Left lung (tissue), 10 donors: ENCODE data around the gene ARL5A. TPM values are rescaled to one million over a fixed set of nuclear protein-coding genes. Genes with fewer than 3 reads are reported as not detected.

Source experiments
- ATAC-seq: fragments of 200-7000 bp; cut with Tn5 transposase; one replicate; pipeline ENCODE4 v1.9.1; 2020; ENCODE audit warnings: moderate library complexity
- DNase-seq, 4 donors: peaks; one replicate each; pipeline ENCODE4 v3.0.0-alpha.2; 2013 to 2020
- H3K27ac ChIP-seq, 2 donors: fragments of 200-600 bp; sonication (generic) in 1 of 2; one replicate each; pipeline versions ENCODE4 v1.5.0 to v1.8.0; 2020 to 2021
- H3K27me3 ChIP-seq, 2 donors: fragments of 200-600 bp; sonication (generic) in 1 of 2; one replicate each; pipeline versions ENCODE4 v1.5.0 to v1.8.0; 2020 to 2021
- H3K36me3 ChIP-seq, 2 donors: fragments of 200-600 bp; sonication (generic) in 1 of 2; one replicate each; pipeline versions ENCODE4 v1.5.0 to v1.8.0; 2020 to 2021
- H3K4me1 ChIP-seq, 2 donors: fragments of 200-600 bp; one replicate each; pipeline ENCODE4 v1.8.0; 2021
- H3K4me3 ChIP-seq, 2 donors: fragments of 200-600 bp; sonication (generic) in 1 of 2; one replicate each; pipeline versions ENCODE4 v1.5.0 to v1.8.0; 2020 to 2021; ENCODE audit warnings: mild to moderate bottlenecking in 1 of 2
- H3K9me3 ChIP-seq, 2 donors: fragments of 200-600 bp; sonication (generic) in 1 of 2; one replicate each; pipeline versions ENCODE4 v1.5.0 to v1.8.0; 2020 to 2021
- CTCF ChIP-seq, 2 donors: fragments of 200-600 bp; sonication (generic) in 1 of 2; IDR thresholded peaks; one replicate each; pipeline versions ENCODE4 v1.5.0 to v1.8.0; 2021; ENCODE audit warnings: antibody characterized with exemption in 2 of 2
- intact Hi-C, 2 donors: fragments of 100-400 bp; cut with DNase I; formaldehyde crosslinking; loops; one replicate each; pipeline versions ENCODE4 v1.11.2 to v1.14.2; 2022
- polyA plus RNA-seq, 6 donors: library from polyadenylated mRNA; unstranded; fragments of 120-200 nt; gene quantifications; one replicate each; pipeline ENCODE4 v1.2.1, GENCODE V29; 2013; ENCODE audit not compliant: insufficient read length in 6 of 6
- total RNA-seq, 2 donors: library from RNA; stranded (reverse); fragmentation: NEBNext Ultra II Directional; extraction: Animal tissue kit (Norgen Biotek cat#: 25700); gene quantifications; one replicate each; pipeline ENCODE4 v1.2.1, GENCODE V29; 2021
- donor health status: DM: no; HTN: yes; CAD: no.
- donor health status: DM: no; HTN: no; CAD: no.

ARL5A gene
- total and polyA plus RNA-seq, 8 donors: 41.2 to 58.0 (median 48.6) TPM

- TF ChIP-seq CTCF (IDR thresholded peaks at IDR 0.05): no peak
- no peak for ATAC-seq
- peaks cover 2 to 38% of the 10 kb centered on the region in 2 donors for H3K36me3 ChIP-seq
Measured at GRCh38 chr2:151786077-151786476, 42.1 kb downstream of the ARL5A start.

GRCh38 chr2:151783133-151783520, 45.1 kb downstream of the ARL5A start:
- no peak for ATAC-seq
- intact Hi-C loops: no loop called here
- peaks cover 2 to 43% of the 10 kb centered on the region in 2 donors for H3K36me3 ChIP-seq
- TF ChIP-seq CTCF (IDR thresholded peaks at IDR 0.05): no peak
- H3K4me3 ChIP-seq: no peak overlapping the region
- no peaks in the 10 kb centered on the region for H3K27me3 ChIP-seq
- H3K9me3 ChIP-seq: peaks cover 0 to 2% of the 10 kb centered on the region in 2 donors
- no peak for DNase-seq
- H3K27ac ChIP-seq: no peak overlapping the region
- H3K4me1 ChIP-seq: no peaks in the 10 kb centered on the region

More at GRCh38 chr2:151786077-151786476, 42.1 kb downstream of the ARL5A start:
- Histone ChIP-seq H3K9me3 (no peaks in the 10 kb centered on the region), H3K27ac (no peak overlapping the region), H3K27me3 (no peaks in the 10 kb centered on the region), H3K4me1 (no peaks in the 10 kb centered on the region), H3K4me3 (no peak overlapping the region)
- no peak for DNase-seq
- intact Hi-C loops: no loop called here

GRCh38 chr2:151782378-151783132, 45.7 kb downstream of the ARL5A start:
- H3K4me3 ChIP-seq: no peak overlapping the region
- H3K4me1 ChIP-seq: no peaks in the 10 kb centered on the region
- H3K9me3 ChIP-seq: peaks cover 0 to 3% of the 10 kb centered on the region in 2 donors
- ATAC-seq (no peak), DNase-seq (no peak)
- no peak overlapping the region for H3K27ac ChIP-seq
- peaks cover 2 to 44% of the 10 kb centered on the region in 2 donors for H3K36me3 ChIP-seq
- no peak for TF ChIP-seq CTCF (IDR thresholded peaks at IDR 0.05)
- H3K27me3 ChIP-seq: no peaks in the 10 kb centered on the region
- intact Hi-C loops: no loop called here

GRCh38 chr2:151781642-151782041, 46.6 kb downstream of the ARL5A start:
- ATAC-seq: no peak
- H3K9me3 ChIP-seq: peaks cover 0 to 3% of the 10 kb centered on the region in 2 donors
- H3K4me1 ChIP-seq: no peaks in the 10 kb centered on the region
- TF ChIP-seq CTCF (IDR thresholded peaks at IDR 0.05): no peak
- no peaks in the 10 kb centered on the region for H3K27me3 ChIP-seq
- no peak overlapping the region for H3K27ac ChIP-seq
- no peak overlapping the region for H3K4me3 ChIP-seq
- DNase-seq: no peak
- H3K36me3 ChIP-seq: peaks cover 2 to 53% of the 10 kb centered on the region in 2 donors
- intact Hi-C loops: no loop called here

GRCh38 chr2:151780938-151781337, 47.3 kb downstream of the ARL5A start:
- no peak overlapping the region for H3K4me3 ChIP-seq
- TF ChIP-seq CTCF (IDR thresholded peaks at IDR 0.05): no peak
- intact Hi-C loops: no loop called here
- peaks cover 0 to 3% of the 10 kb centered on the region in 2 donors for H3K9me3 ChIP-seq
- no peak overlapping the region for H3K27ac ChIP-seq
- peaks cover 2 to 55% of the 10 kb centered on the region in 2 donors for H3K36me3 ChIP-seq
- no peak for DNase-seq
- ATAC-seq: no peak
- no peaks in the 10 kb centered on the region for H3K4me1 ChIP-seq
- no peaks in the 10 kb centered on the region for H3K27me3 ChIP-seq
